ENCODE results near the gene SAMD13. TPM values are rescaled to one million over a fixed set of nuclear protein-coding genes. Genes with fewer than 3 reads are reported as not detected.

SAMD13 gene
- total and polyA plus RNA-seq, 2 donors (not counting 3 experiments of a cell fraction or from before 2014, with no cell fraction given) = 1.2 to 4.8 TPM

GRCh38 chr1:84348759-84349158, 47.3 kb downstream of the SAMD13 start:
- no peak for FAIRE-seq

More at GRCh38 chr1:84348759-84349158, 47.3 kb downstream of the SAMD13 start:
- Histone ChIP-seq H3K27me3 (ENCODE audit: control insufficient read depth in 2 of 2, insufficient read depth in 2 of 2, low read length in 2 of 2) (no peaks in the 10 kb centered on the region), H3K79me2 (ENCODE audit: control insufficient read depth, insufficient read depth, low read length) (no peaks in the 10 kb centered on the region), H3K4me3 (replicated peaks in 1 of 3; ENCODE audit: insufficient read depth in 1 of 3, low read depth in 1 of 3, low read length in 3 of 3) (no peak overlapping the region), H2AFZ (ENCODE audit: low read depth, low read length) (no peak overlapping the region), H3K9me3 (replicated peaks; ENCODE audit: control insufficient read depth, insufficient read depth, low read length) (no peaks in the 10 kb centered on the region), H3K27ac (ENCODE audit: insufficient read depth, low read depth, low read length) (no peak overlapping the region), H3K36me3 (ENCODE audit: control insufficient read depth in 2 of 2, extremely low read depth in 1 of 2, insufficient read depth in 2 of 2, low read length in 2 of 2) (no peaks in the 10 kb centered on the region), H3K4me1 (ENCODE audit: control insufficient read depth, extremely low read depth, insufficient read depth, low read length) (no peaks in the 10 kb centered on the region), H4K20me1 (replicated peaks; ENCODE audit: control insufficient read depth, extremely low read depth, insufficient read depth, low read length) (no peaks in the 10 kb centered on the region), H3K4me2 (ENCODE audit: insufficient read depth, low read length) (no peak overlapping the region), H3K9me1 (replicated peaks; ENCODE audit: control insufficient read depth, extremely low read depth, insufficient read depth, low read length) (no peaks in the 10 kb centered on the region), H3K9ac (replicated peaks; ENCODE audit: extremely low read depth, insufficient read depth, low read length) (no peak overlapping the region)
- intact Hi-C loops (cut with micrococcal nuclease) = no loop called here
- BruUV-seq (replicated peaks) = no TSS peak
- no peak for TF ChIP-seq GATA2 (IDR thresholded peaks at IDR 0.05; ENCODE audit: insufficient read depth, insufficient read length, low read depth, low read length)
- TF ChIP-seq MAX (IDR thresholded peaks at IDR 0.05; ENCODE audit: insufficient read depth, insufficient read length) = no peak
- no peak for TF ChIP-seq EZH2 (IDR thresholded peaks at IDR 0.05; ENCODE audit: borderline replicate concordance, low read depth, low read length, severe bottlenecking)
- TF ChIP-seq POLR2A (IDR thresholded peaks at IDR 0.05; ENCODE audit: low read depth, low read length) = no peak
- no peak for TF ChIP-seq JUN (IDR thresholded peaks at IDR 0.05; ENCODE audit: borderline replicate concordance, insufficient read depth, insufficient read length, low read depth)
- no peak for TF ChIP-seq CTCF (IDR thresholded peaks at IDR 0.05; ENCODE audit: extremely low read depth in 1 of 2, insufficient read depth in 1 of 2, low read depth in 1 of 2, low read length in 2 of 2)
- no peak for TF ChIP-seq FOS (IDR thresholded peaks at IDR 0.05; ENCODE audit: borderline replicate concordance, insufficient read depth, low read length)
- TF ChIP-seq MYC (IDR thresholded peaks at IDR 0.05; ENCODE audit: low read depth, low read length) = no peak
- TF ChIP-seq POLR2AphosphoS5 (IDR thresholded peaks at IDR 0.05; ENCODE audit: insufficient read depth, low read depth, low read length) = no peak
- no peak for DNase-seq (ENCODE audit: low read depth, low spot score)
- ChIA-PET POLR2A (no interaction called here), CTCF (no interaction called here)
- dilution Hi-C loops (cut with MboI; ENCODE audit: extremely low pct_ligation_motif_present, low sequenced_read_pairs) = no loop called here

Data from endothelial cell of umbilical vein (primary cell).